OCI-M2 (cell line): Measurements from ENCODE around the gene MYO10.
"Not testable (repeated sequence)": the region's sequence is repeated elsewhere in the genome, so short reads cannot be mapped to it uniquely, and the experiment has no call there.

Experiments used
- DNase-seq: peaks from one replicate; lab custom pipeline; 2025; ENCODE audit not compliant: unreplicated experiment; lab: John Stamatoyannopoulos, UW

The MYO10 gene

DNA sequence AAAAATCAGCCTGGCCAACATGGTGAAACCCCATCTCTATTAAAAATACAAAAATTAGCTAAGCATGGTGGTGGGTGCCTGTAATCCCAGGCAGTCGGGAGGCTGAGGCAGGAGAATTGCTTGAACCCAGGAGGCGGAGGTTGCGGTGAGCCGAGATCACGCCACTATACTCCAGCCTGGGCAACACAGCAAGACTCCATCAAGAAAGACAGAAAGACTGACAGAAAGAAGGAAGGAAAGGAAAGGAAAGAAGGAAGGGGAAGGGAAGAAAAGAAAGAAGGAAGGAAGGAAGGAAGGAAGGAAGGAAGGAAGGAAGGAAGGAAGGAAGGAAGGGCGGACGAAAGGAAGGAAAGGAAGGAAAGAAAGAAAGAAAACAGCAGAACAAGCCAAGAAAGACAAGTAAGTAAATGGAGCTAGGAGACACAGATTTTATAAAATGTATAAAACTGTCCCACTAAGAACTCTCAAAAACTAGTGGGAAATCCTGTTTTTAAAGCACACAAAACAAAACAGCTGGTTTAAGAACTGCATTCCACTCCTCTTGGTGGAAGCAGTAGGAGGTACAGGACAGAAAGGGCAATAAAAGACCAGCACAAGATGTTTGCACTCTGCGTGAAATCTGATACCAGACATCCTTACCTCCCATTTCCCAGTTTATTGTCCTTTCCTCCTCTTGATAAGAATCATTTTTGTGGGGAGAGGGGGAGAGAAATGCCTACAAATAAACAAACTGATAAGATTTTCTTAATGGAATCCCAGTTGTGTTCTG, 46.7 kb downstream of the MYO10 start:
- no peak for DNase-seq

DNA sequence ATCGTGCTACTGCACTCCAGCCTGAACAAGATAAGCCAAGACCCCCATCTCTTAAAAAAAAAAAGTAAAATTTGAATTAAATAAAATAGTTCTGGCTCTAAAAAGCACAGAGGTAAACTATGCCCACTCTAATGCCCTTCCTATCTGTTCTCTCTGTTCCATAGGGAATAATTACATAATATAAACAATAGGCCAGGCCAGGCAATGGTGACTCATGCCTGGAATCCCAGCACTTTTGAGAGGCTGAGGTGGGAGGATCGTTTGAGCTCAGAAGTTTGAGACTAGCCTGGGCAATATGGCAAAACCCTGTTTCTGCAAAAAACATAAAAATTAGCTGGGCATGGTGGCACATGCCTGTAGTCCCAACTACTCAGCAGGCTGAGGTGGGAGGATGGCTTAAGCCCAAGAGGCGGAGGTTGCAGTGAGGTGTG, 47.4 kb downstream of the MYO10 start:
- no peak for DNase-seq

DNA sequence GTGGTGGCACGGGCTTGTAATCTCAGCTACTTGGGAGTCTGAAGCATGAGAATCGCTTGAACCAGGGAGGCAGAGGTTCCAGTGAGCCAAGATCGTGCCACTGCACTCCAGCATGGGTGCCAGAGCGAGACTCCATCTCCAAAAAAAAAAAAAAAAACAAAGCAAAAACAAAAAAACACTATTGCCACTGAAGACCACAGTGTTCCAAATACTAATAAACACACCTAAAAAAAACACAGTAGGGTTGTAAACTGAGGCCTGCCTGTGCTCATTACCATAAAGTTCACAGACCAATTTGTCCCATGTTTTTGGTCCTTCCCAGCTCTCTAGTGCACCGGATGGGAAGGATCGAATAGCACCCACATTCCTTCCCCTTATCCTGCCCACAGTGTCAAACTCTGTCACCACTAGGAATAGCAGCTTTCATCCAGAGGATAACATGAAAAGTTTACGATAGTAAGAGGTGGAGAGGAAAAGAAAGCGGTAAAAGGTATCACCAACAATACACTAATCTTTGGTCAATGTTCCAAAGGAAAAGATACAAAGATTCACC, 49.2 kb downstream of the MYO10 start:
- no peak for DNase-seq

DNA sequence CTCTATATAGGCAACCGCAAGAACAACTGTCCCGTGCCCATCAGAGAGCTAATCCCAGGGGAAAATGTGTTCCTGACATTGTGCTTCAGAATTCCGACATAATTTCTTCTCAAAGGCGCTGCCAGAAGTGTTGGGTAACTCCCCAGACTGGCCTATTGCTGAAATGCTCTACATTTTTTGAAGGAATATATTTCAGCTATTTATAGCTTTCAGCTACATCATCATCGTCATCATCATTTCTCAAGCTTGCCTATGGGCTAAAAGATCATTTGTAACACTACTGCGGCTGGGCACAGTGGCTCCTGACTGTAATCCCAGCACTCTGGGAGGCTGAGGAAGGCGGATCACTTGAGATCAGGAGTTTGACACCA, 49.7 kb downstream of the MYO10 start:
- no peak for DNase-seq

DNA sequence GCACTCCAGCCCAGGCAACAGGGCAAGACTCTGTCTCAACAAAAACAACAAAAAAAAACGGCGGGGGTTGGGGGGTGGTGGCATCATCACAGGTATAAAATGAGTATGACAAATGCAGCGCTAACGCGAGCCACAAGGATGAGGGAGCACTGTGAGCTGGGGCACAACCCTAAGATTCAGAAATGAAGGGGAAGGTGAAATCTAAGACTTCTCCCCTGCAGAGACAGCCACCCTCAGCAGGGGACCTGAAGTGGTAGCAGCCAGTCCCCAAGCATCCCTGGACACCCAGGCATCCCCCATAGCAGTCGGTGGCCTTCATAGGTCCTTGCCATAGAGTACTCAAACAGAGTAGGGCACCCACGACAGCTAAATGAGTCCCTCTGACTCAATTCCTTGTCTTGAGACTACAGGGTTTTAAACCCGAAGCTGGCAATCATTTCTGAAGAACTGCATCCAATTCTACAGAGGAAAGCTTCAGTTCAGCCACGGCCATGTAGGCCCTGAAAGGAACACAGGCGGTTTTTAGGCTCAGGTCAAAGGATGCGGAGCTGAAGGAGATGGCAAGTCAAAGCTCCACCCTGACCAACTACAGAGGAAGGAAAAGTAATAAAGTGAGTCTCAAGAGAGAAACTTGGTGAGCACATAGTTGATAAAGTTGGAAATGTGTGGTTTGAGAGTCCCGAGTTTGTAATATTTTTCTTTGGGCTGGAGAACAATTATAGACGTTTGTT, 50.3 kb downstream of the MYO10 start:
- no peak for DNase-seq

DNA sequence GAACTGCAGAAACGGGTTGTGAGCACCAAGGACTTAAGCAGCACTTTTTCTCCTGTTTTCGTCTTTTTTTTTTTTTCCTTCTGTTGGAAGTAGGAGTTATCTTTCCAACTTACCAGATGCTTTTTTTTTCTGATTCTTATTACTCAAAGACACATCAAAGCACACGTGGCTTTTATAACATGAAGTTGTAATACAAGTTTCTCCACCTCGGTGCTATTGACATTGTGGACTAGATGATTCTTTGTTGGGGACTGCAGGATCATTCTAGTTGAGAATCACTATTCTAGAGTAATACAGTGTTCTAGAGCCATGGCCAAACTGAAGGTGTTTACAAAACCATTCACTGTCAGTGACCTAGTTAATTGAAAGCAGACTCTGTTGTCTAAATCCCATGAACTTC, 51.5 kb downstream of the MYO10 start:
- DNase-seq: no peak

DNA sequence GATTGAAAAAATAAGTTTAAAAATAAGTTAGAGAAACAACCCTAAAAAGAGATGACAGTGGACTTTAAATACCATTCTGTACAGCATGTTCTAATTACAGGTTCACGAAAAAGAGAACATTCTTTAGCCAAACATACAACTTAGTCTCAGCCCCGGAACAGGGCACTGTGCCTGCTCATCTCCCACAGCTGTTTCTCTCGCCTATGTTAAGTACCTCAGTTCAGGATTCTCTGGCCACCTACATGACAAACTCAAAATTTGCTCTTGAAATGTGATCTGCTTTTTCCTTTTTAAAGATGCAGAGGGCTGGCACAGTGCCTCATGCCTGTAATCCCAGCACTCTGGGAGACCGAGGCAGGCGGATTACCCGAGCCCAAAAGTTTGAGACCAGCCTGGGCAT, 52.3 kb downstream of the MYO10 start:
- no peak for DNase-seq

DNA sequence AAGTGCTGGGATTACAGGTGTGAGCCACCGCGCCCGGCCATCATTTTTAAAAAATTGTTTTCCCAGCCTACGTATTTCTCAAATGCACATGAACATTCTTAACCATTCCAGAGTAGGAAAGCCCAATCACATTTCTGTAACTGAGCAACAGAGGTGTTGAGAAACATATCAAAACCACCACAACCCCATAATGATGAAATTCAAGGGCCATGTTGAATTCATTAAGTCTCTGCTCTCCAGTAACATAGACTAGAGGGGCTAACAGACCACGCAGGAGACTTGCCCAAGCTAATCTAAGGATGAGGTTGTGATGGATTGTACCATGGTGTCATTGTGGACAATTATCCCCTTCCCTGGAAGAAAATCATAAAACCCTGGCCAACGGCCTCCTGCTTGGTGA, 52.9 kb downstream of the MYO10 start:
- DNase-seq: no peak

DNA sequence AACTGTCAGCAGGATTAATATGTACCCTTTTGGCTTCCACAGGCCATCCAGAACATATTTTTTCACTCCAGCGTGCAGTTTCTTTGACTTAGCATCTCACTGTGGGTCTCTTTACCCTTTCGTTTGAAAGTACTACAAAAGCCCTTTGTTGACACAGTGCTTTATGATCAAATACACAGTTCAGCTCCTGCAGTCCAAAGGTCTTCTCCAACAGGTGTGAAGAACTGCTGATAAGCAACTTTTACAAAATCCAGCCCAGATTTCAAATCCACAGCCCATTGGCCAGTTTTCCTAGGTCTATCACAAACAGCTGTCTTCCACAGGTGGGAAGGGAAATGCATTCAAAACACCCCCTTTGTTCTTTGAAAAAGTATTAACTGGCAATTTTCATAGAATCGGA, 54.8 kb downstream of the MYO10 start:
- DNase-seq: no peak

DNA sequence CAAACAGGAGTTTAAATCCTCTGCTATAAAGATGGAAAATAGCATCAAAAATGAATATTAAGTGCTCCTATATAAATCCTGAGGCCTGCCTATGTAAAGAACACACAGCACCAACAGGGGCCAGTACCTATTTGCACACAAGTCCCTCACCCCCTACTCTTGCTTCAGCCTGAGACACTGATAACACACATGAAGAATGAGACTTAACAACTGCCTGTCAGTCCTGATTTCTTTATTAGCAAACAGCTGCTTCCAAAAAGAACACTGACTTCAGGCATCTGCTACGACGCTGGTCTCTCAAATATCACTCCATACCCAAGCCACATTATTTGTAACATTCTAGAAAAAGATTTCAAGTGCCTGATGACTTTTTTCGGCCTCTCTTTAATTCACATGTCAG, 55.5 kb downstream of the MYO10 start:
- DNase-seq: no peak

DNA sequence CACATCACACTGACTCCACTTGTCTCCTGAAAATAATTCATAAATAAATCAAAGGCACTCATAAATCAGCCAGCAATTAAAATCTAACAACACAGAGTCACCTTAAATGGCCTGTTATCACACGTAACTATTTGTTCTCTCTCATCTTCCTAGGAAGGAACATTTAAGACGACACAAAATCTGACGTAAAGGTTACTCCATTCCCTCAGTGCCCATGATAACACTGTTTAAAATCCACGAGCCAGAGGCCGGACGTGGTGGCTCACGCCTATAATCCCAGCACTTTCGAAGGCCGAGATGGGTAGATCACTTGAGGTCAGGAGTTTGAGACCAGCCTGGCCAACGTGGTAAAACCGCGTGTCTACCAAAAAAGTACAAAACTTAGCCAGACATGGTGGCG, 56.4 kb downstream of the MYO10 start:
- no peak for DNase-seq

DNA sequence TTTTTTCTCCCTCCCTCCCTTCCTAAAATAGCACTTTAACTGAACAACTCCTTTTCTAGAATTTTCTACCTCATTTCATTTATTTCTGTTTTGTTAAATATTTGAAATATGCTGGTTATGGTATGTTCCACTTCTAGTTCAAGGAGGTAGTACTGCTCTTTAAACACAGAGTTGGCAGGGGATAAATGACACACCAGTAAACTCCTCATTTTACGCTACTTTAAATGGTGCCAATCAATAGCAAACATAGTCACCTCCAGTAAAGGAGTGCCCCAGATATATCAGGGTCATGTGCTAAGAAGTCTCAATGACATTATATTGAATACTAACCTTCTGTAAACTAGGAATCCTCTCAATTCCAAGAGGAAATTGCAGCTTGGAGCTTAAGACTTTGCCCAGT, 56.9 kb downstream of the MYO10 start:
- DNase-seq: no peak

DNA sequence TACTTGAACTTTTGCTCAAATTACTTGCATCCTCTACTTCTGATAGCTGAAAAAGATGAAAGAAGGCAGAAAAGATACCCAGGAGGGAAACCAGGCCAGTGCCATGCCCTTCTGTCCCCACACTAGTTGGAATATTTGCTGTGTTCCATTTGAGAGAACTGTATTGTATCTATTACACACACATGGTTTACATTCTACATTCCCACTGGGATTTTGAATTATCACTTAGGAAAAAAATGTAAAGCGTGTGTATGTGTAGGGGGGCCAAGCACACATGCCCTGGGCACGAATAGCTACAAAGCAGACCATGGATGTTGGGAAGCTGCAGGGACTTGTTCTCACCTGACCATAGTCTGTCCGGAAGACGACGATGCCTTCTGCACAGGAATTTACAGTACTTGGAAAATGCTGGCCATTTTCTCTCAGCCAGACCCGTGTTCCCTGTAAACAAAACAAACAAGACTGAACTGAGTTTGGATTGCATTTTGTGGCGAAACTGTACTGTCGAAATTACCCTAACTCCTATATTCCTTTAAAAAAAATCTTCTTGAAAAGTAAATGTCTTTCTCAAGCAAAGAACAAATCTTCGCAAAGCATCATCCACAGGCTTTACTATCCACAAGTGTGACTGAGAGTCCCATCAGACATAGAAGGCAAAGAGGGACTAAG, 58.7 kb downstream of the MYO10 start:
- no peak for DNase-seq

DNA sequence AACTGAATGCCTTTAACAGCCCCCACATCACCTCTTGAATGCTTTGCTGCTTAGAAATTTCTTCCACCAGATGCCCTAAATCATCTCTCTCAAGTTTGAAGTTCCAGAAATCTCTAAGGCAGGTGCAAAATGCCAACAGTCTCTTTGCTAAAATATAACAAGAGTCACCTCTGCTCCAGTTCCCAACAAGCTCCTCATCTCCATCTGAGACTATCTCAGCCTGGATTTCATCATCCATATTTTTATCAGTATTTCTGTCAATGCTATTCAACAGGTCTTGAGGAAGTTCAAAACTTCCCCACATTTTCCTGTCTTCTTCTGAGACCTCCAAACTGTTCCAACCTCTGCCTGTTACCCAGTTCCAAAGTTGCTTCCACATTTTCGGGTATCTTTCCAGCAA, 61.7 kb downstream of the MYO10 start:
- DNase-seq: not testable (repeated sequence)

DNA sequence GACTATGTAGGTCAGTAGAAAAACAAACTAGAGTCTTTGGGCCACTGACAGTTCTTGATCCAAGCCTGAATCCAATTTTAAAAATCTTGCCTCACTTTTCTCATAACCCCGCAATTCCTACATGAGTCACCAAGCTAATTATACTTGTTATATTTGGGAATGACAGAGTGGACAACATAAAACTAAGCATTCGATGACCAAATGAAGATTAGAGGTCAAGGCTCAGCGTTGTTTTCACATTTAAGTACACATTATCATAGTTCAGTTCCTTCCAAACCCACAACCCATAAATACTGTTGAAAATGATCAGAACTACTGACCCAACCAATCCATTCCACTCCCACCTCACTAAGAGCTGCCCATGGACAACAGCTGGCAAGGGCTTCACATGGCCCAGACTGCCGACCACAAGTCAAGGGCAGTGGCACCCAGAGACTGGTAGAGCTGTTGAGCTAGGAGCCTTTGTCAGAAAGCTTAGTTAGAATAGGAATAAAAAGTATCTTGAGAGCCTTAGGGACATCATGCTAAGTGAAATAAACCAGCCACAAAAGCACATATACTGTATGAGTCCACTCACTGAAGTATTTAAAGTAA, 64.2 kb downstream of the MYO10 start:
- no peak for DNase-seq

DNA sequence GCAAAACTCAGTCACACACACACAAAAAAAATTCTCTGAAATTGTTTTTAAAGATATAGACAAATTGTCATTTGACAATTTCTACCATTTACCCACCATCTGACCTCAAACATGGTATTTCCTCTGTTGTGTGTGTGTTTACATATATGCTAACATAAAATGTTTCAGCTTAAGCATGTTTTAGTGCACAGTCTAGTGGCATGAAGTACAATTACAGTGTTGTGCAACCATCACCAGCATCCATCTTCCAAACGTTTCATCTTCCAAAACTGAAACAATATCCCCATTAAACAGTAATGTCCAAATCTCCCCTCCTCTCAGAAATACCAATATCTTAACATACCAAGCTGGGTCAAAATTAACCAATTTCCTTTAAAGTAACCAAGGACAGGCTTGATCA, 65.2 kb downstream of the MYO10 start:
- no peak for DNase-seq

DNA sequence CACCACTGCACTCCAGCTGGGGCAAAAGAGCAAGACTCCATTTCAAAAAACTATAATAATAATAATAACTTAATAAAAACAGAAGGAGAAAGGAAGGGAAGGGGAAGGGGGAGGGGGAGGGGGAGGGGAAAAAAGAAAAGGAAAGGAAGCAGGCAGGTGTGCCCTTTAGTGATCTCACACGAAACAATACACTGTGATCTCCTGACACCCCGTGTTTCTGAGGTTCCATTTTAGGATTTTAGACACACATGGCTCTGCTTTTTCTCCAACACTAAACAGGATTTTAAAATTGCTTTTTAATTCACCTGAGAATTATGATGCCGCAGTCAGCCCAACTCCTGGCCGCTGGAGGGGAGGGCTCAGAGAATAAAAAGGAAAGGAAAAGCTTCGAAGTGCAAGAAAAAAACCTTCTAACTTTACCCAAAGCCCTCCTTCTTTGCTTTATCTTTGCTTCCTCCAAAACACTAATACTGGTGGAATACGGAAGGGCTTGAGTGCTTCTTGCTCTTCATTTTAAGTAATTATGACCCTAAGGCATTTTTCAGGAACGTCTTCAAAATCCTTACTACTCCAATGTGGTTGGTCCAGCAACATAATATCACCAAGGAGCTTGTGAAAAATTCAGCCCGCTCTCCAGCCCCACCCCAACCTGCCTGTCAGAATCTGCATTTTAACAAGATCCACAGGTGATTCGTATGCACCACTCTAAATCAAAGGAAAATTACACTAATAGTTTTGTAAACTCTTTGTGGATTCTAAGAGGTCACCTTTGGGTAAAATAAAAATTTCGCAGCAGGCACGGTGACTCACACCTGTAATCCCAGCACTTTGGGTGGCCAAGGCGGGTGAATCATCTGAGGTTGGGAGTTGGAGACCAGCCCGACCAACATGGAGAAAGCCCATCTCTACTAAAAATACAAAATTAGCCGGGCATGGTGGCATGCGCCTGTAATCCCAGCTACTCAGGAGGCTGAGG, 66.0 kb downstream of the MYO10 start:
- no peak for DNase-seq

DNA sequence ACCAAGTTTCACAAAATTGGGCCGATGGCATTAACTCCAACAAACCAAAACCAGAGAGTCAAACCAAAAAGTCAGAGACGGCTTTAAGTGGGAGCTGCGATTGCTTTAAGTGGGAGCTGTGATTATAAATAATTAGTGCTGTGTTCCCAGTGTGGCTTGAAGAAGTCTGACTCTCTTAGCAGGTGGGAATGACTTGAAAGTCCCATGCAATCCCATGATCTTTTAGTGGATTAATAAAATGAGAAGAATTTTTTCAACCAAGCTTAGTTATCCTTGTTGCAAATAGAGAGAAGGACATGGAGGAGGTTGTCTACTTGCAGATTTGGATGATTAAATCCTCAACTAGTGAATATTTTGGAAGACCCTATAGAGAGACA, 68.5 kb downstream of the MYO10 start:
- no peak for DNase-seq

DNA sequence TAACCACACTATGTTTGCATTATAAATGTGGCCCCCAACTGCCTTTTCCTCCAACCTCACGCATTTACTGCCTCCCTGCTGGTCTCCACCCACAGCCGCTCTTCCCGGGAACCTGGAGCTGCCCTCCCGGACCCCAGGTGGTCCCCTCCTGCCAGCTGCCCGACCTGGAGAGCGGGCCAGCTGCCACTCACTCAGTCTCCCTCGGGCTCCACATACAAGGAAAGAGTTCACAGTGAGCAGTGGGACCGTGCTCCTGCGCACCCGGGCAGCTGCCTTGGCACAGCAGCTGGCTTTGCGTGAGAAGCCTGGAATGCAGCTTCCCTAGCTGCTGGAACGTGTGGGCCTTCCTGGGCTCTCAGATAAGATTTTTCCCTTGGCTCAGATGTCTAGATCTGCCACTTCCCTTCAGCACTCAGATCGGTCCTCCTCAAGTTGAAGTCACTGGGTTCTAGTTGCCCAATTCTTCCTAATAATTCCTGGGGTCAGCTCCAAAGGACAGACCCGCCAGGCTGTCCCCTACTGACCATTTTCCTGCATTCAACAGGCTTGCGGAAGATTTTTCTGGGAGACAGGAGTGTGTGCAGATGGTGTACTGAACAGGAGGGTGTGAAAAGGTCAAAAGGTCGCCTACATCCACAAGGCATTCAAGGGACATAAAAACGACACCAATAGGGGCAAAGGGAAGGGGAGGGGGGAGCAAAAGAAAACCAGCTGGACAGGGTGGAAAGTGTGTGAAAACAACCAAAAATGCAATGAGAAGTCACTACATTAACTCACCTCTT, 69.1 kb downstream of the MYO10 start:
- DNase-seq: no peak

DNA sequence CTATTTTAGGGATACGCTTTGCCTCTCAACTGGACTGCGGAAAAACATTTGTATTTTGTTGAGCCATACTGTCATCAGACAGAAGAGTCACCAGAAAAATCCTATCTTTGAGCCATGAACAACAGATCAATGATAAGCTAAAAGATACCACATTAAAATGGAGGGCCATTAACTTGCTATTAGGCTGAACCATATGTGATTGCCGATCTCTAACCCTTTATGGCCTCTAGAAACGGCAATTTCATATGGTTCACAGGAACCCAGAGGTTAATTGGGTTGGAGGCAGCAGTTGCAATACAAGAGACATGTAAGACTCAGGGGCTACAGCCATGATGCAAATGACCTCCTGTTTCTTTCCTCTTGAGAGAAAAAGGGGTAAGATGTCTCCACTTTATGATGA, 69.8 kb downstream of the MYO10 start:
- no peak for DNase-seq
